D721Med (cell line): Measurements from ENCODE around the gene LPP.

ENCODE experiments used
- DNase-seq: peaks from one replicate; pipeline ENCODE4 v3.0.0; 2011; ENCODE audit warnings: low spot score; ENCODE audit not compliant: insufficient read length
- FAIRE-seq: peaks from 2 replicates; lab custom pipeline; 2011; peaks lifted over from hg19 to GRCh38; lab: Jason Lieb, UNC
- CTCF ChIP-seq: IDR thresholded peaks from 2 replicates; pipeline ENCODE4 v1.5.1; 2012; ENCODE audit warnings: mild to moderate bottlenecking, control low read depth; ENCODE audit not compliant: insufficient read depth; ENCODE audit errors: missing control alignments

The LPP gene

GRCh38 chr3:188890572-188891270 is 736.8 kb downstream of the LPP start:
- no peak for TF ChIP-seq CTCF
- no peak for FAIRE-seq

GRCh38 chr3:188899881-188900280 is 745.9 kb downstream of the LPP start:
- no peak for TF ChIP-seq CTCF
- DNase-seq (no peak), FAIRE-seq (no peak)

More at GRCh38 chr3:188890572-188891270, 736.8 kb downstream of the LPP start:
- DNase-seq = no peak

GRCh38 chr3:188900421-188900951 is 746.5 kb downstream of the LPP start:
- DNase-seq = no peak
- no peak for FAIRE-seq
- TF ChIP-seq CTCF = no peak

- no peak for FAIRE-seq
These were observed 747.2 kb downstream of the LPP start for GRCh38 chr3:188901126-188901525.

GRCh38 chr3:188901671-188902287 is 747.8 kb downstream of the LPP start:
- FAIRE-seq (no peak), DNase-seq (no peak)
- TF ChIP-seq CTCF = no peak

More at GRCh38 chr3:188901126-188901525, 747.2 kb downstream of the LPP start:
- TF ChIP-seq CTCF = no peak
- DNase-seq = no peak

- DNase-seq (no peak), FAIRE-seq (no peak)
- no peak for TF ChIP-seq CTCF
These were observed 750.7 kb downstream of the LPP start for GRCh38 chr3:188904670-188905069.

GRCh38 chr3:188905547-188905946 is 751.6 kb downstream of the LPP start:
- no peak for FAIRE-seq
- no peak for TF ChIP-seq CTCF
- no peak for DNase-seq
